GM21390 (cell line): ENCODE data around the gene ARL5C.

Source experiments
- ATAC-seq: cut with Tn5 transposase; IDR thresholded peaks from one replicate; pipeline ENCODE4 v1.9.1; 2021; ENCODE audit not compliant: unreplicated experiment

ARL5C gene

DNA sequence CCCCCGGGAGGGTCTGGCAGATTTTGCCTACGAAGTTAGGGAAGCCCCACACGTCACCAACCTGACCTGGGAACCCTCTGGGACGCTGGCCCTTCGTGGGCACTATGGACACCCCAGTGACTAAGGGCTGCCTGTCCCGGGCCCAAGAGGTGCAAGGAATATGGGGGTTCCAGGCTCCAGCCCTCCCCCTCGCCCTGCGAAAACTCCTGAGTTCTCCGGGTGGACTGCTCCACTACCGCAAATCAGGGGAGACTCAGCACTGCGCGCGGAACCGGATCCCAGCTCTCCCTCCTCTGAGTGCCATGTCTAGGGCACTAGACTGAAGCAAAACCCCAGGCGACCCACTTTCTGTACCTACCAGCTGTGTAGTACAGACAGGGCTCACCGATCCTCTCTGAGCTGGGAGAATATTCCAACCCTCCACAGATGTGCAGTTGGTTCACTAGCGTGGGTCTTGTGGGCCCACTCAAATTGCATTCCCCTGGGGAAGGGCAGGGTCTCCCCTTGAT, at the start of gene ARL5C:
Gene ARL5C (minus strand): TSS at position 321 of the 509 bp plus-strand sequence. CDS start 401 bp downstream, outside the sequence.
- no peak for ATAC-seq

DNA sequence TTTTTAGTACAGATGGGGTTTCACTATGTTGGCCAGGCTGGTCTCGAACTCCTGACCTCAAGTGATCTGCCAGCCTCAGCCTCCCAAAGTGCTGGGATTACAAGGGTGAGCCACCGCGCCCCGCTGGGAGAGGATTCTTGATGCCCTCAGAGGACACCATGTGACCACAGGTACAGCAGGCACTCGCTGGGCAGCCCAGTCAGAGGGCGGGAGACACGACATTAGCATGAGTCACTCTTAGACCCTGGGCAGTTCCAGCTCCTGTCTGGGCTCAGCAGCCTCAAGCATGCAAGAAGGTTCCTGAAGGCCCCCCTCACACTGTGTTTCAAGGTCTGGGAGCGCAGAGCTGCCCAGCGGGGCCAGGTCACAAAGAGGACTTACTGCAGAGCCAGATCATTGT, 47.9 kb upstream of the ARL5C start:
- no peak for ATAC-seq

DNA sequence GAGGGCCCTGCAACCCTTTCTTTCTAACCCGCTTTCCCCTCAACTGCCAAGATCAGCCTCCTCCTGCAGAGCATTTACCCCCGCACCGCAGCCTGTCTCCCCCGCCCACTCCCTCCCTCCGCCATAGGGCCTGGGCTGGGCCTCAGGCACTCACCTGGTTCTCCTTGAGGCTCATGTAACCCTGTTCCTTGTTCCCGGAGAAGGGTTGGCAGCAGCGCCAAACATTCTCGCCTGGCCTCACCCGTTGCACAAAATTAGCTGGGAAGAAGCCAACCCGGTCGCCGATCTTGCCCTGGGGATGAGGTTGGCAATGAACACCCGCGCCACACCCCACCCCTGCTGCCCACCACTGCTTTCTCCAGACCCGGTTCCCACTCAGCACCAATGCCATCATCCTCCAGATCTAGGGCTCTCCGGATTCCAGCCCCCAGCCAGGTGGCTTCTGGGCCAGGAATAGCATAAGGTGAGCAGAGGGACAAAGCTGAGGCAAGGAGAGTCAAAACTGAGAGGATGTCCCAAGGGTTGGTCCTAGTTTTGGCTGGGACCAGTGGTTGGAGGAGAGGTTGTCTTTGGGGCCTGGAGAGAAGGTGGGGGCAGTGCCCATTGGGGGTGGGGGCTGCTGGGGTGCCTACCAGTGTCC, 47.0 kb upstream of the ARL5C start:
- no peak for ATAC-seq

- no peak for ATAC-seq
These were observed 46.3 kb upstream of the ARL5C start for GRCh38 chr17:39212195-39212810.

GRCh38 chr17:39210093-39210434, 44.1 kb upstream of the ARL5C start:
- ATAC-seq: no peak

DNA sequence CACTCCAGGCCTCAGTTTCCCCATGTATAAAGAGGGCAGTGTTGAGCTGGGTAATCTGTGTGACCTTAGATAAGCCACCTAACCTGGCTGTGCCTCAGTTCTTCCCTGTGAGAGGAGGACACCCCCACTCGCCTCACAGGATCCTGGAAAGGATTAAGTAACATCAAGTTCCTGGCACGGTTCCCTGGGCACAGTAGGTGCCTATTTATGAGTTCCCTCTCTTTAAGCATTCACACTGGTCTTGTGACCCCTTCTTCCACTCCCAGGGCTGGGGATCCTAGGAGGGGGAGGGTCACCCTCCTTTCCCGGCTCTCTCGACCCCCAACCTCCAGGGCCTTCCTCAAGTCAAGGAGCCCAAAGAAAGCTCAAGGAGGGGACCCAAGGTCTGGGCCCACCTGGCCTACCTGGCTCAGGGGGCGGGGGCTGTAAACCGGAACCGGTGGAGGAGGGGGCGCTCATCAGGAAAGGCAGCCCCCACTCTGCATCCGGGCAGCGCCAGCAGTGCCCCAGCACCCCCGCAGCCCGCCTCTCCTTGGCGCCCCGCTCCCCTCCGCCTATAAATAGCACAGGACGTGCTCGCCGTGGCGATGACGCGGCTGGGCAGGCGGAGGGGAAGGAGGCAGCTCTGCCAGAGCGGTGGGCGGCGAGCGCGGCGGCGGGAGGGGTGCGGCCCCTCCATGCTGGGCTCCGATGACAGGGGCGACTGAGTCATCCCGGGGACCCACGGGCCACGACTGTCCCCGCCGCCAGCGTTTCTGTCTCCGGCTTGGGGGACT, 43.5 kb upstream of the ARL5C start:
- ATAC-seq: no peak

- ATAC-seq: peak; percentile 67
These were observed 42.9 kb upstream of the ARL5C start for GRCh38 chr17:39208893-39209292.

DNA sequence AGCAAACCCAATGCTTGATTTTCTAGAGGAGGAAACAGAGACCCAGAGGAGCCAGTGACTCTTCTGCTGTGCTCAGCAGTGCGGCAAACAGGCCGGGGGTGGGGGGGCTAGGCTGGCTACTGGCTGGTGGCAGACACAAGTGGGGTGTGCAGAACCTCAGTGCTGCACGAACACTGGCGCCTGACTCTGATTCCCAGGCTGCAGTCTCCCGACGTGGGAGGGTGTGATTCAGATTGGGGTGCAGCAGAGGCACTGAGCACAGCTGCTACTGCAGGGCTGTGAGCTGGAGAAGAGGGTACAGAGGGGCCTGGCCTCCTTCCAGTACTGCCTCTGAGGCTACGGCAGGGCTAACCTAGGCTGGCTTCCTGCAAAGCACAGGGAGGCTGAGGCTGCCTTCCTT, 42.2 kb upstream of the ARL5C start:
- ATAC-seq: no peak

GRCh38 chr17:39205112-39205526, 39.2 kb upstream of the ARL5C start:
- no peak for ATAC-seq

GRCh38 chr17:39204245-39204644, 38.3 kb upstream of the ARL5C start:
- ATAC-seq: no peak

GRCh38 chr17:39200957-39201510, 35.1 kb upstream of the ARL5C start:
- ATAC-seq: no peak

DNA sequence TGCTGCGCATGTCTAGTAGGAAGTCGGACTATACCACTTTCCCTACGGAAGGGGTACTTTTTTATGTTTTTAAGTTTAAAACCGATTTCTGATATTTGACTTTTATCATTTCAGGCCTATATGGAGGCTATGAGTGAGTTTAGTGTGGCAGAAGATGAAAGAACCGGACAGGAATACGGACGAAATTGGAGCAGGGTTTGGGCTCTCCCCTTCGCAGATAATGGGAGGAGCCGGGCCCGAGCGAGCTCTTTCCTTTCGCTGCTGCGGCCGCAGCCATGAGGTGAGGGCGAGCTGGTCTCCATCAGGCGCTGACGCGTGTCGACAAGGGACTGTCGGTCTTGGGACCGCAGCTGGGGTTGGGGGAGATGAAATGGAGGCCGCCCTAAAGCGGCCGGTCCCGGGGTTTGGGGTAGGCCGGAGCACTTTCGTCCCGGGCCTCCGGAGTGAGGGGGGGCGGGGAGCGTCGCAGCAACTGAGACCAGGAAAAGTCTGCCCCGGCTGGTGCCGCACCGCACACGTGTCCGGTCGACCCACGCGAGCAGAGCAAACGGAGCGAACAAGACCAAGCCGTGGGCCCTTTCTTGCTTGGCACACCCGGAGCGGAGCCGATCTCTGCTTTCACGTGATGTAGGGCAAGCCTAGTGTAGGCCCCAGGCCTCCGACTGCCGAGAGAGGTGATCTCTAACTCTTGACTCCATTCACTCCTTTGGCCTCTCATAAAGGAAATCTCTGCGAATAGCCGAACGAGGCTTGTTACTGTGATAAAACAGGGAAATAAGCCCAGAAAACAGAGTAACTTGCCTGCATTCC, 34.3 kb upstream of the ARL5C start, which contains the start of gene RPL19:
Gene RPL19 (plus strand): TSS at position 214 of the 810 bp plus-strand sequence. CDS start 62 bp downstream, at position 276.
- ATAC-seq: peak; percentile 46

GRCh38 chr17:39199820-39200069, 33.8 kb upstream of the ARL5C start:
- ATAC-seq: peak; percentile 53

DNA sequence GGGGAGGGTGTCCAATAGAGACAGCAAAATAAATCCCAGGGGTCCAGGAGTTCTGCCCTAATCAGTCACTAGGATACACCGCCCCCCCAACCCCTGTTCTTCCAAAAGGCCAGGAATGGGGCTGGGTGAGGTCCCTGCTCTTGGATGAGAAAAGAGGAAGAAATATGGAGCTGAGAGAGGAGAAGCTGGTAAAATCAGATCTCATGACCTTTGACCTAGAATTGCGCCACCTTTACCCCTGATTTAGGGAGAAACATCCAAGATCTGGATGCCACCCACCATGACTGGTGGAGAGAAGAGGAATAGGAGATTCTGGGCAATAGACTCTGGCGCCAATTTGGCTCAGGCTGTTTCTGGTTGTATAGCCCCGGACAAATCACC, 32.2 kb upstream of the ARL5C start:
- no peak for ATAC-seq

DNA sequence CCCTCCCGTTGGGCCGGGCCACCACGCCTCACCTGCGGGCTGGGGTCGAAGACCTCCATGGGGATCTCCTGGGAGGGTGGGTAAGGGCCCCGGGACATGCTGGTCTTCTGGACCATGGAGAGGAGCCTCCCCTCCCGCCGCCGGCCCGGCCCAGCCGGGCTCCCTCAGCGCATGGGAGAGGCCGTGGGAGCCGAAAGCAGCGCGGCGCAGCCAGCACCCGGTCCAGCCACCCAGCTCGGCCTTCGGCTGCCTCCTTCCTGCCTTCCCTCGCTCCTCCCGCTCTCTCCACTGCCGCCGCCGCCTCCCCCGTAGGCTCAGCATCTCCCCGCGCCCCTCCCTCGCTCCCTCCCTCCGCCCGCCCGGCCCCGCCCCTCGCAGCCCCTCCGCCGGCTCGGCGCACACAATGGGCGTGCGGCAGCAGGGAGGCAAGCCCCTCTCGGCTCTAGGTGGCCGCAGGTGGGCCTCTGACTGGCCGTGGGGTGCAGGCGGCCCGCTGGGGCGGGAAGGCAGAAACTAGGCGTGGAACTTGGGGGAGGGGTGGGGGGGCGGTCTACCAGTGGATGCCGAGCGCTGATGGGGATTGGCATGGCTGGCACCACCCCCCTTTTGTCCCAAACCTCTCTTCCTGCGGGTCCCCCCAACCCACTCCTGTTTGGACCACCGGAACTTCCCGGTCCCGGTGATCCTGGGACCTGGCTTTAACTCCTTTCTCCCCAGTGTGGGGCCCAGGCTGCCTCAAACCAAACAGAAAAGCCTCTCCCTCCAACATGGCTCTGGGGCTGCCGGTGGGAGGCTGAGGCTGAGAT, 31.6 kb upstream of the ARL5C start, which contains the start of gene CACNB1:
Gene CACNB1 (minus strand): TSS at position 290 of the 806 bp plus-strand sequence. CDS start 174 bp downstream, at position 116.
- ATAC-seq: no peak

- no peak for ATAC-seq
These were observed 30.9 kb upstream of the ARL5C start for GRCh38 chr17:39196808-39197291.

- ATAC-seq: no peak
These were observed 30.4 kb upstream of the ARL5C start for GRCh38 chr17:39196241-39196807.

DNA sequence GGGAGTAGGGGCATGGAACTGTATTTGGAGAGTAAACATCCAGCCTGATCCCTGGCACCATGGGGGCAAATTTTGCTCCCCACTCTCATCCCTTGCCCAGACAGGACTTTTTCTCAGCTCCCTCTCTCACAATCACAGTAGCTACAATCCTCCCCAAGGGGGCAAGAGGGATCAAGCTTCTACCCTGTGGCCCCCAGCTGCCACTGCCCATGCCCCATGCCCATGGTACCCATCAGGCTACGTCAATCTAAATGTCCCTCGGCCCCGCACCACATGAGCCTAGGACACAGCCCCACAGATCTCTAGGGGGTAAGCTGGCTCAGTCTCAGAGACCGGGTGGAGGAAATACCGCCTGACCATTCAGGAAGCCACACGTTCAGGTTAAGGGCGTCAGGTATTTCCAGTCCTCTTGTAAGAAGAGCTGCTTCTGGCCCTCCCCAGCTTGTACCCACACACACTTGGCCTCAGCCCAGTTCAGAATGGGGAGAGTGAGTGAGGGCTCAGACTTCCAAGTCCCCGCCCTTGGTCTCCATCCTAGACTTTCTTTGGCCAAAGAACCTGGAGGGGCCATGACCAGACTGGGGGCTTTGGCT, 29.7 kb upstream of the ARL5C start:
- no peak for ATAC-seq

GRCh38 chr17:39194985-39195524, 29.1 kb upstream of the ARL5C start:
- no peak for ATAC-seq
